A549 (cell line): ENCODE data around the gene PTCD1. TPM values are rescaled to one million over a fixed set of nuclear protein-coding genes. Genes with fewer than 3 reads are reported as not detected.
"Not testable (repeated sequence)": the region's sequence is repeated elsewhere in the genome, so short reads cannot be mapped to it uniquely, and the experiment has no call there.

Experiments
- ATAC-seq, 2 experiments: fragments of 200-7000 bp in 1 of 2; fragments of >200 bp in 1 of 2; cut with Nextera tagmentation in 1 of 2; cut with Tn5 transposase in 1 of 2; 3 replicates each; pipeline versions ENCODE4 v1.8.0 to v1.9.1; 2018 to 2020; ENCODE audit warnings: mild to moderate bottlenecking in 1 of 2, moderate library complexity in 1 of 2
- CTCF ChIA-PET: fragments of 300-600 bp; sonication (Branson Sonifier 250); formaldehyde crosslinking; extraction: SDS; loops from one replicate; lab custom pipeline; 2021; ENCODE audit warnings: antibody characterized with exemption, inconsistent platforms; lab: Yijun Ruan, JAX
- POLR2A ChIA-PET: fragments of 350-600 bp; formaldehyde crosslinking; extraction: SDS; loops from one replicate; lab custom pipeline; 2021; ENCODE audit warnings: antibody characterized with exemption, inconsistent platforms; lab: Yijun Ruan, JAX
- DNase-seq, 2 experiments: peaks; one replicate each; pipeline versions ENCODE4 v3.0.0 to v3.0.0-alpha.2; 2011 to 2016; ENCODE audit warnings: low read depth in 1 of 2, low spot score in 1 of 2
- FAIRE-seq: peaks from 2 replicates; lab custom pipeline; 2011; peaks lifted over from hg19 to GRCh38; lab: Jason Lieb, UNC
- H3K27ac ChIP-seq, 2 experiments: fragments of >200 bp; sonication (Bioruptor Twin); formaldehyde crosslinking; 3 replicates each; pipeline ENCODE4 v1.5.1; 2016 to 2017
- H3K4me1 ChIP-seq: fragments of >200 bp; sonication (Bioruptor Twin); formaldehyde crosslinking; 3 replicates; pipeline ENCODE4 v1.6.1; 2016
- H3K4me2 ChIP-seq: fragments of >200 bp; sonication (Bioruptor Twin); formaldehyde crosslinking; 3 replicates; pipeline ENCODE4 v1.6.1; 2016
- H3K4me3 ChIP-seq: fragments of >200 bp; sonication (Bioruptor Twin); formaldehyde crosslinking; 3 replicates; pipeline ENCODE4 v1.5.1; 2016
- H3K9me3 ChIP-seq: fragments of >200 bp; sonication (Bioruptor Twin); formaldehyde crosslinking; 3 replicates; pipeline ENCODE4 v1.6.1; 2016
- CBX2 ChIP-seq: fragments of 200-600 bp; sonication (generic); IDR thresholded peaks from 2 replicates; pipeline ENCODE4 v1.6.1; 2016; ENCODE audit warnings: low read depth, mild to moderate bottlenecking, borderline replicate concordance
- CEBPB ChIP-seq, 2 experiments: fragments of >200 bp in 1 of 2; sonication (Bioruptor Twin) in 1 of 2; formaldehyde crosslinking in 1 of 2; IDR thresholded peaks; 2 replicates each; pipeline ENCODE4 v1.6.1; 2012 to 2016
- ESRRA ChIP-seq: fragments of 150-350 bp; IDR thresholded peaks from 2 replicates; pipeline ENCODE4 v1.6.1; 2014; ENCODE audit warnings: mild to moderate bottlenecking, low read length, borderline replicate concordance
- FOSB ChIP-seq: fragments of 250-450 bp; sonication (Bioruptor Pico); IDR thresholded peaks from 2 replicates; pipeline ENCODE4 v1.5.0; 2020; ENCODE audit warnings: mild to moderate bottlenecking, moderate library complexity
- HEYL ChIP-seq: fragments of 250-450 bp; sonication (Bioruptor Pico); IDR thresholded peaks from 2 replicates; pipeline ENCODE4 v1.8.0; 2021; ENCODE audit warnings: mild to moderate bottlenecking, moderate library complexity
- HMGXB4 ChIP-seq: fragments of 250-450 bp; sonication (Bioruptor Pico); IDR thresholded peaks from 2 replicates; pipeline ENCODE4 v1.5.0; 2021; ENCODE audit warnings: mild to moderate bottlenecking, moderate library complexity, borderline replicate concordance
- HOXB13 ChIP-seq: fragments of 250-450 bp; sonication (Bioruptor Pico); IDR thresholded peaks from 2 replicates; pipeline ENCODE4 v1.5.0; 2020; ENCODE audit warnings: low read depth, mild to moderate bottlenecking, moderate library complexity
- JUN ChIP-seq, 2 experiments: fragments of >200 bp; sonication (Bioruptor Twin); formaldehyde crosslinking; IDR thresholded peaks; 2 replicates in 1 of 2; 3 replicates in 1 of 2; pipeline ENCODE4 v1.6.1; 2016 to 2017
- JUNB ChIP-seq: fragments of >200 bp; sonication (Bioruptor Twin); formaldehyde crosslinking; IDR thresholded peaks from 2 replicates; pipeline ENCODE4 v1.6.1; 2016
- MAFK ChIP-seq: fragments of 450-650 bp; IDR thresholded peaks from 2 replicates; pipeline ENCODE4 v1.6.1; 2014; ENCODE audit not compliant: partially characterized antibody
- PHF8 ChIP-seq: fragments of 200-600 bp; sonication (generic); IDR thresholded peaks from 2 replicates; pipeline ENCODE4 v1.6.1; 2016; ENCODE audit warnings: low read depth, mild to moderate bottlenecking, antibody characterized with exemption, moderate library complexity, borderline replicate concordance
- POLR2AphosphoS2 ChIP-seq: conservative IDR thresholded peaks from 2 replicates; pipeline ENCODE4 v1.6.1; 2012; ENCODE audit warnings: low read length, improper control_type of control experiment, inconsistent platforms
- RAD21 ChIP-seq, 2 experiments: fragments of >200 bp in 1 of 2; sonication (Bioruptor Twin) in 1 of 2; formaldehyde crosslinking in 1 of 2; IDR thresholded peaks in 1 of 2; conservative IDR thresholded peaks in 1 of 2; 2 replicates in 1 of 2; 3 replicates in 1 of 2; pipeline ENCODE4 v1.6.1; 2012 to 2018; ENCODE audit warnings: inconsistent platforms in 1 of 2
- SMC3 ChIP-seq: fragments of >200 bp; sonication (Bioruptor Twin); formaldehyde crosslinking; IDR thresholded peaks from 3 replicates; pipeline ENCODE4 v1.6.1; 2018; ENCODE audit warnings: inconsistent platforms
- TFCP2L1 ChIP-seq: fragments of 250-450 bp; sonication (Bioruptor Pico); IDR thresholded peaks from 2 replicates; pipeline ENCODE4 v1.5.0; 2021; ENCODE audit warnings: mild to moderate bottlenecking
- TP53 ChIP-seq: fragments of 250-450 bp; sonication (Bioruptor Pico); IDR thresholded peaks from 2 replicates; pipeline ENCODE4 v1.5.0; 2021; ENCODE audit warnings: mild to moderate bottlenecking, moderate library complexity
- USF2 ChIP-seq: fragments of 450-650 bp; IDR thresholded peaks from 2 replicates; pipeline ENCODE4 v1.6.1; 2014; ENCODE audit warnings: antibody characterized with exemption
- ZFP36 ChIP-seq: fragments of 450-650 bp; IDR thresholded peaks from 2 replicates; pipeline ENCODE4 v1.6.1; 2014; ENCODE audit warnings: borderline replicate concordance; ENCODE audit not compliant: partially characterized antibody
- ZNF302 ChIP-seq: fragments of 250-450 bp; sonication (Bioruptor Pico); IDR thresholded peaks from 2 replicates; pipeline ENCODE4 v1.9.0; 2021; ENCODE audit warnings: inconsistent platforms, mild to moderate bottlenecking, moderate library complexity
- WGBS: methylation state at CpG from one replicate; pipeline ENCODE4 v1.1.6; 2017; ENCODE audit errors: missing lambda C conversion rate; 5-methylcytosine and 5-hydroxymethylcytosine counted together
- polyA plus RNA-seq, 4 experiments: library from polyadenylated mRNA; depleted of rRNA in 3 of 4; stranded (reverse); fragments of >200 nt; fragmentation: RNase III in 1 of 4; extraction: RNeasy Plus Mini Kit Qiagen cat#74134 plus additional on column Dnase treatment in 1 of 4; gene quantifications; 2 replicates in 3 of 4; 3 replicates in 1 of 4; pipeline ENCODE4 v1.2.3, GENCODE V29; 2011 to 2017

The PTCD1 gene
- polyA plus RNA-seq, 2 of the 4 experiments (the other 2 are of a cell fraction) = 3.9 to 5.4 TPM

GRCh38 chr7:99380823-99381663 lies 57.6 kb downstream of the PTCD1 start:
- WGBS = 78% methylated on average over 16 of the region's 16 CpGs

GRCh38 chr7:99380032-99380822 lies 58.4 kb downstream of the PTCD1 start:
- H3K9me3 ChIP-seq = no peaks in the 10 kb centered on the region
- peak overlapping the region; percentile 60 for H3K4me2 ChIP-seq
- WGBS = 65% methylated on average over 12 of the region's 12 CpGs
- TF ChIP-seq ZNF302 = no peak
- TF ChIP-seq SMC3 = no peak
- TF ChIP-seq RAD21 (conservative IDR thresholded peaks at IDR 0.05 in 1 of 2, IDR thresholded peaks at IDR 0.05 in 1 of 2) = no peak
- TF ChIP-seq FOSB (CRISPR knock-in tag) = no peak
- no peak for TF ChIP-seq HOXB13
- TF ChIP-seq POLR2AphosphoS2 = no peak
- no peak for TF ChIP-seq ESRRA
- no peak for TF ChIP-seq USF2
- TF ChIP-seq CEBPB (IDR thresholded peaks at IDR 0.05) = no peak
- no peak for TF ChIP-seq HEYL
- TF ChIP-seq HMGXB4 (CRISPR knock-in tag) = no peak
- TF ChIP-seq TFCP2L1 (CRISPR knock-in tag) = no peak
- ATAC-seq (peak; percentile 14 to 23; a peak in 3 of 6 replicates), FAIRE-seq (no peak), DNase-seq (no peak)
- CTCF ChIA-PET = no interaction called here
- H3K4me1 ChIP-seq = peaks cover 54% of the 10 kb centered on the region
- no peak overlapping the region for H3K4me3 ChIP-seq
- POLR2A ChIA-PET = no interaction called here
- peak overlapping the region; percentile 52 to 78; a peak in 5 of 6 replicates for H3K27ac ChIP-seq

More at GRCh38 chr7:99380823-99381663, 57.6 kb downstream of the PTCD1 start:
- ChIA-PET CTCF (no interaction called here), POLR2A (no interaction called here)
- H3K27ac ChIP-seq = peak overlapping the region; percentile 52 to 78; a peak in 4 of 6 replicates
- no peak overlapping the region for H3K4me3 ChIP-seq
- DNase-seq = no peak
- H3K4me2 ChIP-seq = peak overlapping the region; percentile 60
- TF ChIP-seq TP53 (CRISPR knock-in tag) = no peak
- TF ChIP-seq CBX2 = no peak
- no peak for TF ChIP-seq SMC3
- TF ChIP-seq PHF8 = no peak
- TF ChIP-seq MAFK = no peak
- no peak for TF ChIP-seq JUN (IDR thresholded peaks at IDR 0.05)
- TF ChIP-seq JUNB = no peak
- no peak for TF ChIP-seq CEBPB (IDR thresholded peaks at IDR 0.05)
- no peak for TF ChIP-seq ZFP36
- peak; percentile 8; a peak in 4 of 6 replicates for ATAC-seq
- peaks cover 48% of the 10 kb centered on the region for H3K4me1 ChIP-seq
- FAIRE-seq = no peak
- no peaks in the 10 kb centered on the region for H3K9me3 ChIP-seq

GRCh38 chr7:99379693-99380031 lies 58.9 kb downstream of the PTCD1 start:
- ATAC-seq, POLR2A ChIA-PET, DNase-seq, H3K4me3 ChIP-seq, H3K9me3 ChIP-seq, FAIRE-seq: not testable (repeated sequence)
- Histone ChIP-seq H3K27ac (peak overlapping the region; percentile 52 to 78; a peak in 5 of 6 replicates), H3K4me1 (peaks cover 54% of the 10 kb centered on the region), H3K4me2 (peak overlapping the region; percentile 60)
- WGBS = 66% methylated on average over 7 of the region's 7 CpGs
- CTCF ChIA-PET = interaction anchor here (1.1 kb wide), 1 partner anchor 20 kb away, joined by 3 read pairs; no protein-coding TSS in a partner anchor
